HG02571 (cell line): ENCODE results near the gene ARHGEF2.

ENCODE experiments used
- ATAC-seq: cut with Tn5 transposase; IDR thresholded peaks from one replicate; pipeline ENCODE4 v1.9.1; 2021; ENCODE audit warnings: mild to moderate bottlenecking, moderate library complexity; ENCODE audit not compliant: unreplicated experiment

The ARHGEF2 gene

GRCh38 chr1:155978325-155978972 is at the start of gene ARHGEF2:
Gene ARHGEF2, minus strand, starts transcription at chr1:155978547. Its CDS starts 120 bp downstream, at chr1:155978427.
- ATAC-seq, result no peak

- ATAC-seq, result no peak
Observed at GRCh38 chr1:156026588-156026987, 48.2 kb upstream of the ARHGEF2 start.

GRCh38 chr1:156025876-156026275 is 47.5 kb upstream of the ARHGEF2 start:
- ATAC-seq, result no peak

GRCh38 chr1:156024801-156025200 is 46.5 kb upstream of the ARHGEF2 start:
- ATAC-seq, result no peak

- no peak for ATAC-seq
Observed at GRCh38 chr1:156021954-156022353, 43.6 kb upstream of the ARHGEF2 start.

GRCh38 chr1:156021093-156021428 is 42.7 kb upstream of the ARHGEF2 start:
- ATAC-seq, result no peak

GRCh38 chr1:156020293-156021092 is 42.1 kb upstream of the ARHGEF2 start, which contains the start of gene SSR2:
Gene SSR2, minus strand, starts transcription at chr1:156020951. Its CDS starts 784 bp downstream, at chr1:156020167.
- ATAC-seq, result peak; percentile 97

- no peak for ATAC-seq
Observed at GRCh38 chr1:156019946-156020292, 41.6 kb upstream of the ARHGEF2 start.

- ATAC-seq, result no peak
Observed at GRCh38 chr1:156014829-156015228, 36.5 kb upstream of the ARHGEF2 start.

GRCh38 chr1:156012051-156012817 is 33.9 kb upstream of the ARHGEF2 start:
- ATAC-seq, result no peak

GRCh38 chr1:156009404-156009803 is 31.1 kb upstream of the ARHGEF2 start:
- ATAC-seq, result no peak

- no peak for ATAC-seq
Observed at GRCh38 chr1:156006666-156007376, 28.5 kb upstream of the ARHGEF2 start.

GRCh38 chr1:156004843-156005584 is 26.7 kb upstream of the ARHGEF2 start:
- no peak for ATAC-seq

- no peak for ATAC-seq
Observed at GRCh38 chr1:156003923-156004188, 25.5 kb upstream of the ARHGEF2 start.

- no peak for ATAC-seq
Observed at GRCh38 chr1:156002188-156002911, 24.0 kb upstream of the ARHGEF2 start.

GRCh38 chr1:156001662-156002171 is 23.4 kb upstream of the ARHGEF2 start:
- ATAC-seq, result no peak

GRCh38 chr1:156001021-156001661 is 22.8 kb upstream of the ARHGEF2 start:
- ATAC-seq, result no peak

GRCh38 chr1:155999964-156000363 is 21.6 kb upstream of the ARHGEF2 start:
- no peak for ATAC-seq

GRCh38 chr1:155996166-155996565 is 17.8 kb upstream of the ARHGEF2 start:
- ATAC-seq, result no peak
